HL-60/S4 treated with phorbol 12-myristate 13-acetate at 8.2 ng/mL for 4 days and 3 days (cell line): ENCODE data around the gene SPRY4.
"Not testable (repeated sequence)": the region's sequence is repeated elsewhere in the genome, so short reads cannot be mapped to it uniquely, and the experiment has no call there.

Experiments
- in situ Hi-C: fragments of 300-500 bp; cut with MboI; formaldehyde crosslinking; loops from 2 replicates; pipeline ENCODE4 v1.15.0; 2022; ENCODE audit warnings: low sequenced_read_pairs

Gene SPRY4

DNA sequence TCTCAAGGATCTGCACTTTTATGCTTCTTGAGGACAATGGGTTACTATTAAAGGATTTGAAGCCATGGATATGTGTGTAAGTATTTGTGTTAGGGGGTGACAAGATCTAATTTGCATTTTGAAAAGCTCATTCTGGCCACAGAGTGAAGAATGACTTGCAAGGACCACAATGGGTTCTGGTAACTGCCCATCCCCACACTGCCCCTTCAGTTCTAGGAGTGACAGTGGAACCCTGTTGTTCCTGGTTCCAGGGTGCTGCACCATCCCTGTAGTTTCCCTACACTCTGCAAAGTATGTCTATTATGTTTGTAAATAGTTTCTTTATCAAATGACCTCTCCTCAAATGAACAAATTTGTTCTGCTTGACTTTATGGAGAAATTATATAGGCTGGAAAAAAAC, 9.7 kb upstream of the SPRY4 start:
- in situ Hi-C loops, result no loop called here

DNA sequence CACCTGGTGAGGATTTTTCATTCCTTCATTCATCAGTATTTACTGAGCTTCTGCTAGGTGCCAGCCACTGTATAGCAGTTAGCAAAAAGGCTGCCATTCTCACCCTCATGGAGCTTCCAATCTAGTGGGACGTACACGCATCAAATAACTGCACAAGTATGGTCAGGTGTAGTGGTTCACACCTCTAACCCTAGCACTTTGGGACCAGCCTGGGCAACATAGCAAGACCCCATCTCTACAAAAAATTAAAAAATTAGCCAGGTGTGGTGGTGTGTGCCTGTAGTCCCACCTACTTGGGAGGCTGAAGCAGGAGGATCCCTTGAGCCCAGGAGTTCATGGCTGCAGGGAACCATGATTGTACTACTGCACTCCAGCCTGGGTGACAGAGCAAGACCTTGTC, 8.9 kb upstream of the SPRY4 start:
- in situ Hi-C loops, result not testable (repeated sequence)

DNA sequence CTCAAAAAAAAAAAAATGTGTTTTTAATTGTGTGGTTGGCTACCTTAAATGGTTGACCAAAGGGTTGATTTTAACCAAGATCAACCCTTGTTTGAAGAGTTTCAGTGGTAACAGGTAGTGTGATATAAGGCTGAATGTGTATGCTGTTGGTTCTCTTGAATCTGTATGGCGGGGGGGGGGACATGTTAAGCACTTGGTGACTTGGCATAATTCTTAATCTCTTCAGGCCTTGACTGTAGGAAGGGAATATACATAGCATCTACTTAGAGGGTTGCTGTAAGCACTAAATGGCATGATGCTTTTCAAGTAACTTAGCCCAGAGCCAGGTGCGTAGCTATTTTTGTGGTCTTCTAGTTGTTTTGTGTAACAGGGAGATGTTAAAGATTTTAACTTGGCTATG, 5.6 kb upstream of the SPRY4 start:
- in situ Hi-C loops, result no loop called here

DNA sequence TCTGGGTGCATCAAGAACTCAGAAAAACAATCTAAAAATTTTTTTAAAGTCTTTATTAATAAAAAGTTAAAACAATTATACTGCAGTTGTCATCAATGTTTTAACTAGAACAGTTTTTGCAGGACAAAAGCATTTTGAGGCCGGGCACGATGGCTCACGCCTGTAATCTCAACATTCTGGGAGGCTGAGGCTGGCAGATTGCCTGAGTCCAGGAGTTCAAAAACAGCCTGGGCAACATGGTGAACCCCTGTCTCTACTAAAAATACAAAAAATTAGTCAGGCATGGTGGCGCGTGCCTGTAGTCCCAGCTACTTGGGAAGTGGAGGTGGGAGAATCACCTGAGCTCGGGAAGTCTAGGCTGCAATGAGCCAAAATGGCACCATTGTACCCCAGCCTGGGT, 5.2 kb upstream of the SPRY4 start:
- in situ Hi-C loops, result no loop called here

DNA sequence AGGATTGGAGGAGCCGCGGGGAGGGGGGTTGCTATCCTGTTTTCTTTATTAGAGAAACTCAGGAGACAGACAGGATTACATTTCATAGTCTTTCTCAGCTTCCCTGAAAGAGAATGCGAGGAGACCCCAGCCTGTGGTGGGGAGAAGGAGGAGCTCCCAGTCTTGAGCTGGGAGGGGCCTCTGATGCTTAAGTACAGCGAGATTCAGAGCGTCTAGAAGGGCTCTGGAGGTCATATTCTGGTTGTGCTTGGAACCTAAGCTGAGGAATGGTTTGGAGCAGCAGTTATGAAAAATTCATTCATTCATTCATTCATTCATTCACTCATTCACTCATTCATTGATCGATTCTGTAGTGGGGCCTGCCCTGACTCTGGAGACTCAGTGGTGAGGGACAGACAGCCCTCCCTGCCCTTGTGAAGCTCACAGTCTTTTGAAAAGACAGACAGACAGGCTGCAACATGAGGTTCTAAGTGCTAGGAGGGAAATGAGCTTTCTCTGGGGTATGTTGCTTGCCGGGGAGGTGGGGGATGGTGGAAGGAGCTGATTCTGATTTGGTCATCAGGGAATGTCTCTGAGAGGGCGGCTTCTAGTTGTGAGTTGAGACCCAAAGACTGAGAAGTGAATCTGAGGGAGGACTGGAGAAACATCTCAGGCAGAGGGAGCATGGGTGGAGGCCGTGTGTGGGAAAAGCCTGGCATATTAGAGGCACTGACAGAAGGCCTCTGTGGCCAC, 2.5 kb upstream of the SPRY4 start:
- in situ Hi-C loops, result no loop called here

DNA sequence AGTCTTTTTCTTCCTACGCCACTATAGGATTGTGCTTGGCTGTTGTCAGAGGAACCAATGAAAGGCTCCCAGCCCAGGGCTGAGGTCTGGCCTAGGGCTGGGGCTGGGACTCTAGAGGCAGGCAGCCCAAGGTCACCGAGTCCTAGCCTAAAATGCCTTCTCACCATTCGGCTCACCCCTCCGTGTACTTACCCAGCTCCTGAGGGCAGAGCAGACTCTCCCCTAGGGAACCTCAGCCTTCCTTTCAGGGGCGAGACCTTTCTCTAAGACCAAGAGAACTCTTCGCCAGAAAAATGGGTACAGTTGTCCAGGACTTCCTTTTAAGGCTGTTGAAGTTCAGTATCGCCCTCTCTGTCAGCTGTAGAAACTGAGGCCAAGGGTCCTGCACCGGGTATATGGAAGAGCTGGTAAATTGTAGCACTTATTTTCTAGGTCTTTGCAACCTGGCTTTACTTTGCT, 1.7 kb upstream of the SPRY4 start:
- in situ Hi-C loops, result no loop called here

DNA sequence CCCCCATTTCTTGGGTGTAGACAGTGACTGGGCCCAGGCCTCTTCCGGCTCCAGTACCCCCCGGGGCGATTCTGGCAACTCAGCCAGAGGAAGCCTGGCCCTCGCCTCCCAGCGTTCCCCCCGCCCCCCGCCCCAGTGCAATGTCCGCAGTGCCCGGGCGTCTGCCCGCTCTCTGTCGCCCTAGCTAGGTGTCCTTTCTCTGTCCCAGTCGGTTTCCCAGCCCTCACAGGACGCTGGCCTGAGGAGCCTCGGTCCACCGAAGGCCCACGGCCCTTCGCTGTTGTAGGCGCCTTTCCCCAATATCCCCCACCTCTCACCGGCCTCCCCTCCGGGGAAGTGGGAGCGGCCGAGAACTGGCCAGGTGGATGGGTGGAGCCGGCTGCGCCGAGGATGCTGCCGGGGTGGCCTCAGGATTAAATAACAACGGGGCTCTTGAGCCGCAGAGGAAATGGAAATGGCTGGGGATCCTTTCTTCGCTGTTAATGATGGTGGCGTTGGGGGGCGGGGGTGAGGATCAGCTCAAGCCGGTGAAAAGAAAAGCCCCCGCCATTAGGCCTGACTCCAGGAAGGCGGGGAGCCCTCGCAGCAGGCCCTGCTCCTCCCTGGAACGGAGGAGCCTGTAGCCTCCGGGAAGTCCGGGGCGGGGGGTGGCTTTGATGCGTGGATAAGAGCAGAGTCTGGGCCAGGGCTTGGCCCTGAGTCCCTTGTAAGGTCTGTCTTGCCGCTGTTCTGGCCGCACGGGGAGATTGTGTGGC, 1.1 kb upstream of the SPRY4 start:
- in situ Hi-C loops, result no loop called here

DNA sequence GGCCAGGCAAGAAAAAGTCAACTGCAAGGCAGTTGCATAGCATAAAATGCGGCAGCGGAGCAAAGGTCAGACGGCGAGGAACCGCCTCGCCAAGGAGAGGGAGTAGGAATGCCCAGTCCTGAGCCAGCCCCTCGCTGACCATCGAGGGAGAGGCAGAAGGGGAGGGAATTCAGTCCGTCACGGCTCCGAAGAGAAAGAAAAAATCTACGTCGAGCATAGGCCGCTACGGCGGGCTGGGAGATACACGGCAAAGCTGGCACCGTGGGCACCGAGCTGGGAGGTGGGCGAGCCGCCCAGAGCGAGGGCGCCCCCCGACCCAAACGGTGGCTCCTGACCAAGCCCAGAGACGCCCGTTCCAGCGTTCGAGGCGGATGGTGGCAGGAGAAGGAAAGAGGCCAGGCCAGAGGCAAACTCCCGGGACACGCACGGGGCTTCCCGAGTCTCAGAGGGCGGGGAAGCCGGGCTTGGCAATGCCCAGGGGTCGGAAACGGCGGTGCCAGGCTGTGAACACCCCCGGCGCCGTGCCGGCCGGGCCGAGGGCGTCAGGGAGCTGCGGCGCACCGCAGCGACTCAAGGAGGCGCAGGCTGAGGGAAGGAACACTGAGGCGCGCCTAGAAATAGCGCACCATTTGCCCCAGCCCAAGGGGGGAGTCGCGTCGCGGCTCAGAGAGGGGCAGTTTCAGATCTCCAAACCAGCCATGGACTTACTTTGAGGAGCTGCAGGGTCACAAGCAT, 518 bp downstream of the SPRY4 start:
- in situ Hi-C loops, result no loop called here

DNA sequence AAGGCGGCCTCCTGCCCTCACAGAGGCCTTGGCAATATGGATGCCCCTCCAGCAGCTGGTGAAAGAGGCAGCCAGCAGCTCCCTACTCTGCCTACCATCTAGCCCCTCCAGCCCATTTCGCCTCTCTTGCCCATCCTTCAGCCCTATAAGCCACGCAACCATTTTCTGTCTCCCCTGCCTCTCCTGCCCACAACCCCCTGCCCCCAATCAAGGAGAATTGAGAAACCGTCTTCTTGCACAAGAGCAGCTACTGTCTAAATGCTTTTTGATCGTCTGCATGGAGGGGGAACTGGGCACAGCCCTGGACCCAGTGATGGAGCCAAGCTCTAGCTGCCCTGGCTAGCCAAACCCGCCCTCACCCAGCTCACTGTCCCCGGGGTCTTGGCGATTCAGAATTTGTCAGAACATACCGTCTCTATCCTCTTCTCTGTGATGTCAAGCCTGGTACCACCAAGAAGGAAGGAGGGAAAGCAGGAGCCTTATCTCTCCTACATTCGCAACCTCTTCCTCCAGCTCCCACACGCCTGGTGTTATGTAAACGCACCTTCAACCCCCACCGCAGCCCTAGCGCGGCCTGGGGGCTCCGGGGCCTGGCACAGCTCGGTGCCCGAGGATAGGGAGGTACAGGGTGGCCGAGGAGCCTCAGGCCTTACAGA, 1.2 kb downstream of the SPRY4 start:
- in situ Hi-C loops, result no loop called here

DNA sequence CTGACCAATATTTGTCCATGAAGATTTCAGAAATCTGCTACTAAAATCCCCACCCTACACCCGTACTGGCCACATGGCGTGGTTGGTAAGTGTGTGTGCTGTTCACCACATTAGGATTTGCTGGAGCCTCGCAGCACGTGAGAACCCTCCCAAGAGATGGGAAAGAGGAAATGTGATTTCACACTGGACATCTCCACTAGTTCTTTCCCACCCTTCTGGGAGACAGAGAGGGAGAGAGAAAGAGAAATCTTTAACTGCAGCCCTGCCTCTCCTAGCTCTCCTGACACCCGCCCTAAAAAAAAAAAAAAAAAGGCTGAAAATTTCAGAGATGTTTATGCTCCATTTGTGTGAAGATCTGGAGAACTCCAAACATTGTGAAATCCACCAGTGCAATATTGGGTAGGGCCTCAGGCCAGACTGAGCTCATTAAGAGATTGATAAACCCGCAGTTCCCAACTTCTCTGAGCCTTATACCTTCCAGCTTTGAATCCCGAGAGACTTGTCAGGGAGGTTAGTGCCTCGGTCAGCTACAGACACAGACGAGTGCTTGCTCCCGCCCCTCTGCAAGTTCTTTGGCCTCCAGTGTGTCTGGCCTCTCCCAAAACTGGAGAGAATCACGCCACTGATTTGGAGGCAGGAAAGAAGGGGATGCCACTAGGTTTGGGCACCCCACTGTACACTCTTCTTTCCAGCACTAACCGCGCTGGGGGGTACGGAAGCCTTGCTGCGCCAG, 1.9 kb downstream of the SPRY4 start:
- in situ Hi-C loops, result no loop called here

DNA sequence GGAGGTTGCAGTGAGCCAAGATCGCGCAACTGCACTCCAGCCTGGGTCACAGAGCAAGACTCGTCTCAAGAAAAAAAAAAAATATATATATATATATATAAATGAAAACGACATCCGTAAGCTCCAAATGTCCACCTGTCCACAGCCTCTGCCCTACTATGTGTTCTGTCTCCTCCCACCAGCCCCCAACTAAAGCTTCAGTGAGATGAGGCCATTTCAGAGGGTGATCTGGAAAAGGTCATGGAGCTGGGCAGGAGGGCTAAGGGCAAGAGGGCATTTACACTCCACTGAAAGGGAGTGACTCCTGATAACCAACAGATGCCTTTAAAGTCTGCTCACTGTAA, 2.4 kb downstream of the SPRY4 start:
- in situ Hi-C loops, result no loop called here

DNA sequence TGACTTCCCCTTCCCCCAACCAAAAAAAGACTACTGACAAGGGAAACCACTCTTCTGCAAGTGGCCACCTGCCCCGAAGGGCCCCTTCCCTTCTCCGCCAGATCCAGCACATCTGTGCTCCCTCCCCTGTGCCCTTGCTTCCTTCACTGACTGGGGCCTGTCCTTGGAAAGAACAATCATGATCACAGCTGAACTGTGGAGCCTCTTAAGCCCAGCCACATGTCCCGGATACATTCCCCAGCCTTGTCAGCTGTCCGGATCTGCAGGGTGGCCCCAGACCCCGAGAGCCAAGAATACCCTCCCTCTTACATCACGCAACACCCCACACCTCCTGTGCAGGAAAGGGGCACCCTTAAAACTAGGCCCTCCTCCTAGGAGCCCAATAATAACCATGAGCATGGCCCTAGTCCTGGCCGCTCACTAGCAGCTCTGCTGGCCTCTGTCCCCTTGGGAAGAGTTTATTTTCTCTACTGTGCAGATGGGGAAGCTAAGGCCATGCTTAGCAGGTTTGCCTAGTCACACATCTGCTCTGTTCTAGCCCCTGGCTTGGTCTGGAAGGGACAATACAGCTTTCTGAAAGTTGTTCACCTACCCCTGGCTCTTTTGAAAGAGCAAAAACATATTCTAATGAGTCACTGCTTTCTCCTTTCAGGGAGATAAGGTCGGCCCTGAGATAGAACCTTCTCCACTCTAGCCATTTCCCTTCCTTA, 3.8 kb downstream of the SPRY4 start:
- in situ Hi-C loops, result no loop called here

DNA sequence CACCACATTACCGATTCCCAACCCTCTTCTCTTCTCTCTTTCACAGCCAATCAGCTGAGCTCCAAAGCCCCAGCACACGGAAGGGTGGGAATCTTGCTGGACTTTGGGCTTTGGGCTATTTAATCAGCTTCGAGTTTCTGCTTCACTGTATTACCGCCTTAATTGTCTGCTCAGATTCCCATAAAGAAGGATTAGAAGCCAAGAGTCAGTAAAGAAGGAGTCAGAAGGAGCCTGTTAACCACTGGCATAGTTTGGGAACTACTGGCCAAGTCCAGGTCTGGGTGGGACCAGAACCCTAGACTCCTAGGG, 4.4 kb downstream of the SPRY4 start:
- in situ Hi-C loops, result no loop called here

DNA sequence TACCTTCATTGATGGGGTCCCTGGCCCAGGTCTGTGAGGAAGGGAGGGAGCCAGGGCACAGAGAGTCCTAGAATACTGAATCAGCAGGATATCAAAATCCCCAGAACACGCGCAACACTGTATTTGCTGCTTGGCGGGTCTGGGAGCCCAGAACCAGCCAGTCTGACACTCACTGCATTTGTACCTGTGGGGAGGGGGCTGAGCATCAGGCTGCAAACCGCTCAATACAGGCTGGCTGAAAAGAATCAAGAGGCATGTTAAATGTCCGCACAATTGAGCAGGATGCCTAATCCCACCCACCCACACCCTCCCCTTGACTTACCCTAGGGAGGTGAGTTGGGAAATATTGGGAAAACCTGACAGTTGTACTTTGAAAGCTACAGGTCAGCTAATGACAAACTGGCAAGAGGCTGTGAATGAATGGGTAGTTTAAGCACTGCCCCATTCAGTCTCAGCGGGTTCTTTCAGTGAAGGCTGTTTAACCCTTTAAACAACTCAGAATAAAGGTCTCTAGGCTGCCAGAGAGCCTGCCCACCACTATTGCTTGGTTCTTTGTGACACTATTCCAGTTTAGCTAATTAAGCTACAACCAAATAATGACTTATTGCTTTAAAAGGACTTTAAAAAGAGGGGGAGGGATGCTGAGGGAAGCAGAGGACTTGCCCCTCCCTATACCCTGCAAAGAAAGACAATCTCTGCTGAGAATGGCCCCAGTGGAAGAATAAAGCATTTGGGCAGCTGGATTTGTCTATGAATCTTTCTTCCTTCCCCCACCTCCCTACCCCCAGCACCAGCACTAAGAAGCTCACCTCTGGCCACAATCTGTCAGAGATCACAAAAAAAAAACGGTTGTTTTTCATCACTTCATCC, 5.0 kb downstream of the SPRY4 start:
- in situ Hi-C loops, result no loop called here

DNA sequence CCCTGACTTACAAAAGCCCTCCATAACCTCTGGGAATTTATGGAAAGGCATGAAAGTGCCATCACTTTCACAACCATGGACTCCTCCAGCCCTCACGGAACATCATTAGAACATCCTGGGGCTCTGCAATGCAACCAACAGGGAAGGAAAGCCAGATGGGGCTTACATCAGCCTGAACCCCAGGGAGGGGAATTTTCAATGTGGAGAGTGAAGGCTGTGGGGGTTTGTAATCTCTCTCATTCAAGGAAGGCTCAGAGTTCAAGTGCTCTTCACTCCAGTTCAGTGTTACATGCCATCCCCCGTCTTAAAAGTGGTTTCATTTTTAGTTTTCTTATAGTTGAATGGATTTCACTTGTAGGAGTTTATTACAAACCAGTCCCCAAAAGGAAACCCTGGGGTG, 5.7 kb downstream of the SPRY4 start:
- in situ Hi-C loops, result no loop called here

DNA sequence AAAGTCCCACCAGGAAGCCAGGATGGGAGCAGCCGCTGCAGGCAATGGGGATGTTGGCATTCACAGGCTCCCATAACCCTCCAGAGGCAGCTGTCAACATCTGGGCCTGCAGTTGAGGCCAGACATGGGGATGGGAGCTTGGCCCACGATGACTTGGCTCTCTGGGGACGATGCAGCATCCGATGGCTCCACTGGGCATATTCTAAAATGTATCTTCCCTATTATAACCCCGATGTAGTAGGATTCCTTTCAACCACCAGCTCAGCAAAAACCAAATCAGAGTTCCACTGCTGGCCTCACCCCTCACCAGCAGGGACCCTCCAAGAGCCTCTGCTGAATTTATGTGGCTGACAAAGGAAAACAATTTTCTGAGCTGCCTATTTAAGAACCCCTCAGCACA, 7.1 kb downstream of the SPRY4 start:
- in situ Hi-C loops, result no loop called here

DNA sequence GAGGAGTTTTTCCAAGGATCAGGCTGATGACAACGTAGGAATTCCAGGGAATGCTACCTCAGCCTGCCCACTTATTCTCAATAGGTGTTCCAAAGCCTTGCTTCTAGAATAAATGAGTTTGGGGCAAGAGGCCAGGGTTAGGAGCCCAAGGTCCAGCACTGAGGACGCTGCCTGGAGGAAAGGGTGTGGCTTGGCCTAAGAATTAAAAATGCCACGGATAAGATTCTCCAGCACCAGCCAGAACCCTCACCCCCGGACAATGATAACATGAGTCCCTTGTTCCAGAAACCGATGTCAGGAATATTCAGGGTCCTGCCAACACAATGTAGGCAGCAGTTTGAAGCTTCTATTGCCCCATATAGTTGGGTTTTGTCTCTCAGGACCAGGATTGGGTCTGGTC, 7.6 kb downstream of the SPRY4 start:
- in situ Hi-C loops, result no loop called here

DNA sequence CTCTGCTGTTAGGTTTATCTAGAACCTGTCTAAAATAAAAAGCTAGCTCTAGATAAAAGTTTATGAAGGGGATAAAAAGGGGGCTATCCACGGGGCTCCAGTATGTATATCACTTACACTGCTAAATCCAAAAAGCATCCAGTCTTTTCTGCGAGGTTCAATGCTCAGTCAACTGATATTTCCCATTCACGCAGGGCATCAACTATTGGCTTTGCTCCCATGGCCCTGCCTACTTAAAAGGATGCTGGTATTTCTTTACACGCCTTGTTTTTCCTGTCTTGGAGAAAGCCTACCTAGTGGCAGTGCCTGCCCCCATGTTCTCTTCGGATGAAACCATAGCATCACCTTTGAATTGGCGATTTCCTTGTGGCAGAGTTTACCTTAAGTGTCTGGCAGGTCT, 8.1 kb downstream of the SPRY4 start:
- in situ Hi-C loops, result no loop called here

DNA sequence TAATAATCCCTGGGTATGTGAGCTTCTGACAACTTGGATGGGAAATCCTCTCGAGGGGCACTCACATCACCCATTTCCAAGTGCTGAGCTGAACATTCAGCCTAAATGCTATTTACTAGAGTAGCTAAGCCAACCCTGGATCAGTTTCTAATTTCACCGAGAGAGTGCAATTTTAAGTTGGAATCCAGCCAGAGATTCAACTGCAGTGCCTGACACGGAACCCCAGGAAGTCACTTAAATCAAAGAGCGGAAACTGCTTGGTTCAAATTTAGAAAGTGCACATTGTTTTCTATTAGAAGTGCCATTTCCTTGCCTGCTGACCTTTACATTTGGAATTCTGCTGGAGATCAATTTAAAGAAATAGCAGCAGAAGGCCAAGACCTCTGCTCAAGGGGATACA, 8.8 kb downstream of the SPRY4 start:
- in situ Hi-C loops, result no loop called here
